ENCODE results near the gene SLC30A2. TPM values are rescaled to one million over a fixed set of nuclear protein-coding genes. Genes with fewer than 3 reads are reported as not detected.

The SLC30A2 gene
- total and polyA plus RNA-seq, 2 of the 13 experiments (the other 11 are each of a cell fraction or from before 2014, with no cell fraction given): not detected

- ChIA-PET POLR2A (no interaction called here), CTCF (ENCODE audit: low intra/inter-chr PET ratio, low total read pairs) (no interaction called here)
- ATAC-seq: no peak
- Histone ChIP-seq H3K27ac (ENCODE audit: extremely low read length, insufficient read depth, low read length) (no peak overlapping the region), H2AFZ (ENCODE audit: low read length) (no peak overlapping the region), H3K4me1 (ENCODE audit: insufficient read depth, low read length) (peaks cover 13% of the 10 kb centered on the region; the same call in 1 of the 2 replicates), H3K4me3 (replicated peaks in 1 of 3; ENCODE audit: insufficient read depth in 1 of 3, low read depth in 2 of 3, low read length in 3 of 3) (no peak overlapping the region), H3K79me2 (ENCODE audit: insufficient read depth, low read length) (no peaks in the 10 kb centered on the region), H3K27me3 (ENCODE audit: control insufficient read depth in 1 of 2, insufficient read depth in 2 of 2, low read length in 2 of 2) (peaks cover 5 to 43% of the 10 kb centered on the region in 2 experiments; a peak in 4 of 5 replicates), H3K9me3 (ENCODE audit: low read length) (no peaks in the 10 kb centered on the region), H4K20me1 (ENCODE audit: insufficient read depth, low read length) (no peaks in the 10 kb centered on the region), H3K36me3 (replicated peaks in 1 of 2; ENCODE audit: control insufficient read depth in 1 of 2, insufficient read depth in 2 of 2, low read length in 2 of 2) (no peaks in the 10 kb centered on the region), H3K9ac (ENCODE audit: insufficient read depth, low read depth, low read length) (no peak overlapping the region), H3K4me2 (ENCODE audit: low read depth, low read length) (no peak overlapping the region)
- in situ Hi-C loops (cut with HindIII; ENCODE audit: extremely low pct_ligation_motif_present, low pct_unique_long_range_greater_than_20kb) (no loop called here), intact Hi-C loops (cut with micrococcal nuclease; ENCODE audit: unreplicated experiment) (no loop called here)
- no TSS peak for BruUV-seq (replicated peaks)
- WGBS (ENCODE audit: low lambda C conversion rate): 43% methylated on average over 6 of the region's 6 CpGs
- no peak for FAIRE-seq
- DNase-seq (ENCODE audit: low spot score): no peak
- no peak for TF ChIP-seq CSRNP1 (CRISPR knock-in tag; IDR thresholded peaks at IDR 0.05)
- no peak for TF ChIP-seq CTCF (CRISPR knock-in tag; IDR thresholded peaks at IDR 0.05)
- TF ChIP-seq ATF4 (CRISPR knock-in tag; IDR thresholded peaks at IDR 0.05): no peak
- TF ChIP-seq ZNF646 (CRISPR knock-in tag; IDR thresholded peaks at IDR 0.05): no peak
- no peak for TF ChIP-seq MEIS2 (CRISPR knock-in tag; IDR thresholded peaks at IDR 0.05)
- TF ChIP-seq HBP1 (CRISPR knock-in tag; IDR thresholded peaks at IDR 0.05; ENCODE audit: low read depth): no peak
- no peak for TF ChIP-seq ZFP91 (CRISPR knock-in tag; IDR thresholded peaks at IDR 0.05; ENCODE audit: borderline replicate concordance)
Observed at GRCh38 chr1:26070963-26071342, 25.0 kb upstream of the SLC30A2 start.
